Neural progenitor cell (in vitro differentiated cells): ENCODE data around the gene UNG.

Experiments
- EZH2 ChIP-seq: fragments of 200-600 bp; sonication (generic); IDR thresholded peaks from 2 replicates; pipeline ENCODE4 v1.6.1; 2017; ENCODE audit warnings: antibody characterized with exemption, mild to moderate bottlenecking, moderate library complexity
- EZH2phosphoT487 ChIP-seq: fragments of 200-600 bp; sonication (generic); IDR thresholded peaks from 2 replicates; pipeline ENCODE4 v1.6.1; 2017; ENCODE audit warnings: antibody characterized with exemption
- TF ChIP-seq, protein P1 (sequence below): fragments of 200-600 bp; sonication (generic); IDR thresholded peaks from 2 replicates; pipeline ENCODE4 v1.5.1; 2017; ENCODE audit warnings: antibody characterized with exemption, mild to moderate bottlenecking

DNA sequence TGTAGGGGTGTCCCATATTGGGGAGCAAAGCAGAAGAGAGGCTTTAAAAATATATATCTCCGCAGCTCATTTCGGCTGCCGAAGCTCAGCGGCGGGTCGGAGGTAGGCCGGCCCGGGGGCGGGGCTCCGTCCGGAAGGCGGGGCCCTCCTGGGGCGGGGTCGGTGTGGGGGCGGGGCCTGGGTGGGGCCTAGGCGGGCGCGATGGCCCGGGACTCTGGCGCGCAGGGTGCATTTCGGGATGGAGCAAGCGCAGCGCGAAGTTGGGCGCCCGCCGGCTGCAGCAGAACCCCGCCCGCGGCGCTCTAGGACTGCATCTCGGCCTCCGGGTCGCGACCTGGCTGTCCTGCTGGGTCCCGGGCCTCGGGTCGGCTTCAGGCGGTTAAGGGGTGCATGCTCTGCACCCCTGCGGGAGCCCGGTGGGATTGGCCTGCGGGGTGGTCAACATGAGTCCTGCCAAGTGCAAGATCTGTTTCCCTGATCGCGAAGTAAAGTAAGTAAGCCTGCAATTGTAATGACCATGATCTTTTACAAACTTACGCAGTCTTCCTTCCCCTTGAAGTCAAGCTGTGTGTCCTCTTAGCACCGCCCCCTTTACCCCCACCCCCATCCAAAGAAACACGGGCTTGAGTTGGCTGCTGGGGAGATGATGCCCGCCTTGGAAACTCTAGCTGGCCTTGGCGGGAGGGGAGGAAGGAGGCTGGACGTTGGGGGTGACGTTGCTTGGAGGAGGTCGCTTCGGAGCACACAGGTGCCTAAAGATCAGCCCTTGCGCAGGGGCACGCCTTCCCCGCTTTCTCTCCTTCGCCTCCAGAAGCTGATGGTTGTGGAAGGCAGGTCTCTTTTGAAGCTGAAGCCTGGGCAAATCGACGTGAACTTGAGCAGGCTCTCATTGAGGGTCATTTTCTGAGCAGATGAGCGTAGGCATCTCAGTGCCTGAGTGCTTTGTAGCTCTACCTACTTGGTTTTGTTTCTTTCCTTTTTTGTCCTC, 57.3 kb downstream of the UNG start:
- TF ChIP-seq, protein P1, sequence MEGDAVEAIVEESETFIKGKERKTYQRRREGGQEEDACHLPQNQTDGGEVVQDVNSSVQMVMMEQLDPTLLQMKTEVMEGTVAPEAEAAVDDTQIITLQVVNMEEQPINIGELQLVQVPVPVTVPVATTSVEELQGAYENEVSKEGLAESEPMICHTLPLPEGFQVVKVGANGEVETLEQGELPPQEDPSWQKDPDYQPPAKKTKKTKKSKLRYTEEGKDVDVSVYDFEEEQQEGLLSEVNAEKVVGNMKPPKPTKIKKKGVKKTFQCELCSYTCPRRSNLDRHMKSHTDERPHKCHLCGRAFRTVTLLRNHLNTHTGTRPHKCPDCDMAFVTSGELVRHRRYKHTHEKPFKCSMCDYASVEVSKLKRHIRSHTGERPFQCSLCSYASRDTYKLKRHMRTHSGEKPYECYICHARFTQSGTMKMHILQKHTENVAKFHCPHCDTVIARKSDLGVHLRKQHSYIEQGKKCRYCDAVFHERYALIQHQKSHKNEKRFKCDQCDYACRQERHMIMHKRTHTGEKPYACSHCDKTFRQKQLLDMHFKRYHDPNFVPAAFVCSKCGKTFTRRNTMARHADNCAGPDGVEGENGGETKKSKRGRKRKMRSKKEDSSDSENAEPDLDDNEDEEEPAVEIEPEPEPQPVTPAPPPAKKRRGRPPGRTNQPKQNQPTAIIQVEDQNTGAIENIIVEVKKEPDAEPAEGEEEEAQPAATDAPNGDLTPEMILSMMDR: no peak
- TF ChIP-seq EZH2phosphoT487: no peak
- TF ChIP-seq EZH2: peak; percentile 0
